ENCODE results near the gene ANKRD33B.
"Not testable (repeated sequence)": the region's sequence is repeated elsewhere in the genome, so short reads cannot be mapped to it uniquely, and the experiment has no call there.

ANKRD33B gene

DNA sequence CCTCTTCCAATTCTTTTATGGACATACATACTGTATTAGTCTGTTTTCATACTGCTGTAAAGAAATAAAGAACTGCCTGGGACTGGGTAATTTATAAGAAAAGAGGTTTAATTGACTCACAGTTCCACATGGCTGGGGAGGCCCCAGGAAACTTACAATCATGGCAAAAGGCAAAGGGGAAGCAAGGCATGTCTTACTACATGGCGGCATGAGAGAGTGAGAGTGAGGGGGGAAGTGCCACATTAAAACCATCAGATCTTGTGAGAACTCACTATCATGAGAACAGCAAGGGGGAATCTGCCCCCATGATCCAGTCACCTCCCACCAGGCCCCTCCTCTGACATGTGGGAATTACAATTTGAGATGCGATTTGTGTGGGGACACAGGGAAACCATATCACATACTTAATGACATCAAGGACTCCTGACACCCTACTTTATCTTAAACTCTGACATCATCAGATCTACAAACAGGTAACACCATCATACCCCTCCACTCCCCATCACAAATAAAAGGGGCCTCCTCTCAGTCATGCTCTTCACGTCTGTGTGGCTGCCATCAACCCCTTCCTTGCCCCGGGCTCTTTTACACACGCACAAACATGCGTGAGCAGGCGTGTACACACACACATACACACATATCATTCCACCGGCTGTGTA, 9.7 kb downstream of the ANKRD33B start:
- TF ChIP-seq EZH2phosphoT487 (IDR thresholded peaks at IDR 0.05; ENCODE audit: low read length) (no peak), EZH2 (optimal IDR thresholded peaks at IDR 0.05; ENCODE audit: low read depth, low read length) (no peak), CTCF (IDR thresholded peaks at IDR 0.05; ENCODE audit: low read length) (no peak)
- H3K4me1 ChIP-seq (ENCODE audit: low read length), result peaks cover 9% of the 10 kb centered on the region; the same call in 1 of the 2 replicates

GRCh38 chr5:10574879-10575278, 11.0 kb downstream of the ANKRD33B start:
- Histone ChIP-seq H3K79me2 (ENCODE audit: low read length) (peaks cover 64% of the 10 kb centered on the region), H3K4me1 (ENCODE audit: low read length) (peaks cover 19% of the 10 kb centered on the region)

More for the DNA sequence above, 9.7 kb downstream of the ANKRD33B start:
- Histone ChIP-seq H3K27ac (ENCODE audit: low read length) (no peak overlapping the region), H3K79me2 (ENCODE audit: low read length) (peaks cover 66% of the 10 kb centered on the region), H3K27me3 (replicated peaks; ENCODE audit: insufficient read depth, low read length) (no peaks in the 10 kb centered on the region), H4K20me1 (ENCODE audit: insufficient read depth, low read length) (no peaks in the 10 kb centered on the region), H3K4me3 (ENCODE audit: low read length) (no peak overlapping the region), H3K9me3 (replicated peaks; ENCODE audit: insufficient read depth, low read length) (no peaks in the 10 kb centered on the region), H2AFZ (ENCODE audit: low read length) (no peak overlapping the region), H3K4me2 (ENCODE audit: low read depth, low read length) (no peak overlapping the region), H3K36me3 (replicated peaks; ENCODE audit: insufficient read depth, low read length) (no peaks in the 10 kb centered on the region), H3K9ac (ENCODE audit: low read length) (no peak overlapping the region), H3K9me2 (replicated peaks; ENCODE audit: insufficient read depth, low read length) (no peaks in the 10 kb centered on the region), H3F3A (ENCODE audit: insufficient read depth, low read length) (no peaks in the 10 kb centered on the region)
- DNase-seq, result no peak

GRCh38 chr5:10576121-10576789, 12.4 kb downstream of the ANKRD33B start:
- Histone ChIP-seq H3K36me3 (replicated peaks; ENCODE audit: insufficient read depth, low read length) (no peaks in the 10 kb centered on the region), H3K9me3 (replicated peaks; ENCODE audit: insufficient read depth, low read length) (no peaks in the 10 kb centered on the region), H3K9ac (ENCODE audit: low read length) (no peak overlapping the region), H3F3A (ENCODE audit: insufficient read depth, low read length) (no peaks in the 10 kb centered on the region), H3K27me3 (replicated peaks; ENCODE audit: insufficient read depth, low read length) (no peaks in the 10 kb centered on the region), H3K4me3 (ENCODE audit: low read length) (no peak overlapping the region), H3K79me2 (ENCODE audit: low read length) (peaks cover 63% of the 10 kb centered on the region), H3K4me2 (ENCODE audit: low read depth, low read length) (no peak overlapping the region), H3K9me2 (replicated peaks; ENCODE audit: insufficient read depth, low read length) (no peaks in the 10 kb centered on the region), H3K27ac (ENCODE audit: low read length) (no peak overlapping the region), H3K4me1 (ENCODE audit: low read length) (peaks cover 19% of the 10 kb centered on the region), H2AFZ (ENCODE audit: low read length) (no peak overlapping the region), H4K20me1 (ENCODE audit: insufficient read depth, low read length) (no peaks in the 10 kb centered on the region)
- no peak for DNase-seq
- TF ChIP-seq EZH2 (optimal IDR thresholded peaks at IDR 0.05; ENCODE audit: low read depth, low read length) (no peak), EZH2phosphoT487 (IDR thresholded peaks at IDR 0.05; ENCODE audit: low read length) (no peak), CTCF (IDR thresholded peaks at IDR 0.05; ENCODE audit: low read length) (peak; percentile 7; the same call in 1 of the 2 replicates)

More at GRCh38 chr5:10574879-10575278, 11.0 kb downstream of the ANKRD33B start:
- H3K4me3 ChIP-seq (ENCODE audit: low read length); H4K20me1 ChIP-seq (ENCODE audit: insufficient read depth, low read length); H3F3A ChIP-seq (ENCODE audit: insufficient read depth, low read length); H3K9ac ChIP-seq (ENCODE audit: low read length); H3K27ac ChIP-seq (ENCODE audit: low read length); H3K36me3 ChIP-seq (replicated peaks; ENCODE audit: insufficient read depth, low read length); H2AFZ ChIP-seq (ENCODE audit: low read length); H3K9me2 ChIP-seq (replicated peaks; ENCODE audit: insufficient read depth, low read length); H3K9me3 ChIP-seq (replicated peaks; ENCODE audit: insufficient read depth, low read length); DNase-seq; H3K27me3 ChIP-seq (replicated peaks; ENCODE audit: insufficient read depth, low read length); H3K4me2 ChIP-seq (ENCODE audit: low read depth, low read length): not testable (repeated sequence)

DNA sequence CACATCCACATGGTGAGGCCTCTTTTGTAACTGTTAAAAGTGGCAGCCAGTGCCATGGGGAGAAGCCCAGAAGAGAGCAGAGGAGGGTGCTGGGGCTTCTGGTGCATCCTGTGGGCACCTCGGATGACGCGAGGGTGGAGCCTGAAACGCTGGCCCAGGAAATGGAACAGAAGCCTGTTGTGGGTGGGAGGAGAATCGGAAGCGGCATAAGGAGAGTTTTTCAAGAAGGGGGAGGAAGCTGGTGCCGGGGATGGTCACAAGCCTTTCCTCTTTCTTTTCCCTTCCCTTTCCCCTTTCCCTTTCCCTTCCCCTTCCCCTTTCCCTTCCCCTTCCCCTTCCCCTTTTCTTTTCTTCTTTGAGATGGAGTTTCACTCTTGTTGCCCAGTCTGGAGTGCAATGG, 12.9 kb downstream of the ANKRD33B start:
- H3K9ac ChIP-seq (ENCODE audit: low read length), result no peak overlapping the region
- no peaks in the 10 kb centered on the region for H3K27me3 ChIP-seq (replicated peaks; ENCODE audit: insufficient read depth, low read length)
- no peaks in the 10 kb centered on the region for H4K20me1 ChIP-seq (ENCODE audit: insufficient read depth, low read length)
- peaks cover 19% of the 10 kb centered on the region for H3K4me1 ChIP-seq (ENCODE audit: low read length)
- no peaks in the 10 kb centered on the region for H3K9me2 ChIP-seq (replicated peaks; ENCODE audit: insufficient read depth, low read length)
- no peak overlapping the region for H3K4me3 ChIP-seq (ENCODE audit: low read length)
- H3F3A ChIP-seq (ENCODE audit: insufficient read depth, low read length), result no peaks in the 10 kb centered on the region
- H3K27ac ChIP-seq (ENCODE audit: low read length), result no peak overlapping the region
- no peak for DNase-seq
- no peak overlapping the region for H2AFZ ChIP-seq (ENCODE audit: low read length)
- H3K9me3 ChIP-seq (replicated peaks; ENCODE audit: insufficient read depth, low read length), result no peaks in the 10 kb centered on the region
- TF ChIP-seq EZH2 (optimal IDR thresholded peaks at IDR 0.05; ENCODE audit: low read depth, low read length), result no peak
- TF ChIP-seq EZH2phosphoT487 (IDR thresholded peaks at IDR 0.05; ENCODE audit: low read length), result no peak
- TF ChIP-seq CTCF (IDR thresholded peaks at IDR 0.05; ENCODE audit: low read length), result no peak
- H3K4me2 ChIP-seq (ENCODE audit: low read depth, low read length), result no peak overlapping the region
- peaks cover 65% of the 10 kb centered on the region for H3K79me2 ChIP-seq (ENCODE audit: low read length)
- no peaks in the 10 kb centered on the region for H3K36me3 ChIP-seq (replicated peaks; ENCODE audit: insufficient read depth, low read length)

Measured in MM.1S (cell line).